ENCODE results near the gene SLC15A2.

Gene SLC15A2

DNA sequence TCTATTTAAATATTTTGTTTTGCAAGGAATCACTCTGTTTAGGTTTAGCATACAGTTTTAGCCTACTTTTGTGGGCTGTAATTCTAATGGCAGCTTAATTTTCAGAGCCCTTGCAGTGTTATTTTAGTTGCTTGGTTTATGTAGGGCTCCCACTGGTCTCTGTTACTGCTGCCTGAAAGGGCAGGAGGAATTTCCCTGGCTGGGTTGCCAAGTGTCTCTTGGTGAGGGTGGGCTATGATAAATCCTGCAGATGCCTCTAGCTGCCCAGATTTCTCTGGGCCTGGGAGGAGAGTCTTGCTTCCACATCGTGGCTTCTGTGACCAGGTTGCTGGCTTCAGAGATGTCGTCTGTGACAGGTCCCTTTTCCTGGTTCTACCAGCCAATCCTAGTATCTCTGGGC lies 91.6 kb downstream of the SLC15A2 start:
- DNase-seq = no peak

DNA sequence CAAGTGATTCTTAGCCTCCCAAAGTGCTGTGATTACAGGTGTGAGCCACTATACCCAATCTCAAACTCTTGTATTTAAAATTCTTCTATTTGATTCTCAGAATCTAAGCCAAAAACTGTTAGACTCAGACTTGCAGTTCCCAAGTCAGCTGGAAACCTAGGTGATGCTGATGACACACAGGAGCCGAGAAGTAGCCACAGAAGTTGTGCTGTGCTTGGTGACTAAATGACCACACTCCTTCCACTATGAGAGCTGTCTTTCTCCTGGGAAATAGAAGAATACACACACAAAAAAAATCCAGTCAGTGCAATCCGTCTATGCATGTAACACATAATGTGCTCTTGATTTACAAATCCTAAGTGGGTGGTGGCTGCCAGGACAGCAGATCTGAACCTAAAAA lies 93.9 kb downstream of the SLC15A2 start:
- DNase-seq = no peak

DNA sequence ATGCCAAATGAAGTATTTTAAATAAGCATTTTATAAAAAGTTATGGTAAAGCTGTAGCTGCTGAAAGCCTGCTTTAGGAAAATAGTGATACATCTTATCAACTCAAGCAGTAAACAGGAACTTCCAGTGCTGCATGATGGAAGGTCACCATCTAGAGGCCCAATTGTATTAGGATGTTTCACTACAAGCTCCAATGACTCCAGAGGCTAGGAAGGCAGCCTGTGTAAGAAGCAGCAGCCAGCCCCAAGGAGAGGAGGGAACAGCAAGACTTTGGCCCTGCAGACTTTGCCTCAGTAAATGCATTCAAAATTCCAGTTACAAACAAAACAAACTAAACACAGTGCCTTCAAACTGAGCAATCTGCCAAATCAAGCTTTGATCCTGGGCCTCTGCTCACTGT lies 95.7 kb downstream of the SLC15A2 start:
- DNase-seq = no peak

DNA sequence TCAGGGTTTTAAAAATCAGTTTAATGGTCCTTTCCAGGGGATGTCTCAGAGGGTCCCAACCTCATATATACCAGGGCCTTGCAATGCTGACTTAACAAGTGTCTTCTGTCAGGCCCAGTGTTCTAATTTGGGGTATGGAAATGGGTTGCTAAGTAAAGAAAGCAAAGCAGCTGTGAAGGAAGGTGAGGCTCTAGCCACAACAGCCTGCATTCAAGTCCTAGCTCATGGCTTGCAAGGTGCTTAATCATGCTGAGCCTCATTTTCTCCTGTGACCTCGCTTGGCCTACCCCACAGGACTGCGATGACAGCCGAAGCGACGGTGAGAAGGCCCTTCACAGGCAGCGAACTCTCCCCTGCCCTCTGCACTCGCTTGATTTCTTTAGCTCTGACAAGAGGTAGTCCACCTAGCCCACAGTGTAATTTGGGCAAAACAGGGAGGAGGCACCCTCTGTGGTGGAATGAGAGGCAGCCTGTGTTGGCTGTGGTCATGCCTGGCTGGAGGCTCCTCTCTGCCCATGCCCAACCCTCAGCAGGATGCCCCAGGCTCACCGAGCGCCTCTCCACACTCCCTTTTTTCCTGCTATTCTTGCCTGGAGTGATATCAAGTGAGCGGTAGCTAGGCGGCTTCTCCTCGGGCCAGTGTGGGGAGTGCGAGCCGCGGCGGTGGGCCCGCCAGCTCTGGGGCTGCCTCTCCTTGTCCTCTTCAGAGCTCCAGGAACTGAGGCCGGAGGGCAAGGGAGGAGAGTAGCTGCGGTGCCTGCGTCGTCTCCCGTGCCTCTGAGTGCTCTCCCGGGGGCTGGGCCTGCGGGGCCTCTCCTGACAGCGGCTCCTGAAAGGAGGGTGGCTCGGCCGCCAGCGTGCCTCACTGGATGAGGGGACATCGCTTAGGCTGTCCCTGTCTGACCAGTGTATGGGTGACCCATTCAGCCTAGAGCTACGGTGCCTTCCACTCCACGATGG lies 98.7 kb downstream of the SLC15A2 start:
- DNase-seq = no peak
